Left lobe of liver (tissue), 2 donors: ENCODE data around the gene TMEM270. TPM values are rescaled to one million over a fixed set of nuclear protein-coding genes. Genes with fewer than 3 reads are reported as not detected.

Experiments
- ATAC-seq: fragments of 200-7000 bp; cut with Tn5 transposase; one replicate; pipeline ENCODE4 v1.9.1; 2020; ENCODE audit warnings: mild to moderate bottlenecking, moderate library complexity
- DNase-seq: peaks from one replicate; pipeline ENCODE4 v3.0.0-alpha.2; 2020; ENCODE audit warnings: low spot score
- total RNA-seq: library from RNA; stranded (reverse); gene quantifications from one replicate; pipeline ENCODE4 v1.2.1, GENCODE V29; 2021
- donor health status: DM: no; HTN: no; CAD: no; lungs with moderate emphysema.
- donor health status: DM: no; HTN: yes; CAD: no.

Gene TMEM270
- total RNA-seq, 1 donor from 2014 or later, result not detected

DNA sequence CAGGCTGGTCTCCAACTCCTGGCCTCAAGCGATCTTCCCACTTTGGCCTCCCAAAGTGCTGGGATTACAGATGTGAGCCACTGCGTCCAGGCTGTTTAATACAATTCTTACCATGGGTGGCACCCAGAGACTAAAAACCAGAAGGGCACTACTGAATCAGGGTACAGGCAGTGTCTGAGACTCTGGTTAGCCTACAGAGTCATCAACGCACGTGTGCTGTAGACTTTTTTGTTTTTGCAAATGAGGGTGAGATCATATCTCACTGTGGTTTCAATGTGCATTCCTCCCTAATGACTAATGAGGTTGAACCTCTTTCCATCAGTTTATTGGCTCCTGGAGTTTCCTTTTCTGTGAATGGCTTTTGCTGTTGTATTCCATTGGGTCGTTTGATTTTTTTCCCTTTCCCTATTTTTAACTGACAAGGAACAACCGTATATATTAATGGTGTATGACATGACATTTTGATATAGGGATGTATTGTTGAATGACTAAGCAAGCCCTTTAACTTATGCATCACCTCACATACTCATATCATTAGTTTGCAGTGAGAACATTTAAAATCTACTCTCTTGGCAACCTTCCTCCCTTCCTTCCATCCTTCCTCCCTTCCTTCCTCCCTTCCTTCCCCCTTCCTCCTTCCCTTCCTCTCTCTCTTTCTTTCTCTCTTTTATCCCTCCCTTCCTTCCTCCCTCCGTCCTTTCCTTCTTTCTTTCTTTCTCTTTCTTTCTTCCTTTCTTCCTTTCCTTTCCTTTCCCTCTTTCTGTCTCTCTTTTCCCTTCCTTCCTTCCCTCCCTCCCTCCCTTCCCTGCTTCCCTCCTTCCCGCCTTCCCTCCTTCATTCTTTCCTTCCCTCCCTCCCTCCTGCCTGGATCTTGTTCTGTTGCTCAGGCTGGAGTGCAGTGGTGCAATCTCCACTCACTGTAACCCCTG lies 9.3 kb upstream of the TMEM270 start:
- no peak for DNase-seq
- ATAC-seq, result no peak

- no peak for DNase-seq
- no peak for ATAC-seq
These were observed 8.5 kb upstream of the TMEM270 start for GRCh38 chr7:73852500-73852899.

DNA sequence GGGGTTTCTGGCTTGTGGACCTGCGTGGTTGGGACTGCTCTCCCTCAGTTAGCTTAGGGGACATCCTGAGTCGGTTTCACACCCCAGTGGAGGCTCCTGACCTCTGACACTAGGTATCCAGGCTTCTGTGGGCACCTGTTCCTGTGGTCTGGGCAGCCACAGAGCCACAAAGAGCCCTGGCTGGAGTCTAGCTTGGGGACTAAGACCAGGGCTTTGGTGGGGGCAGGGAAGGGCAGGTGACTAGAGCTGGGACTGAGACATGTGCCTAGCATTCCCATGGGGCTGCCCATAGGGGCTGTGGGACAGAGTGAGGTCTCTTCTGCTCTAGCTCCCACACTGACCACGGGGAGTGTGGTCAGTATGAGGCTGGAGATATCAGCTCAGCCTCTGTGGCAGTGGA lies 4.0 kb upstream of the TMEM270 start:
- ATAC-seq, result no peak
- no peak for DNase-seq

DNA sequence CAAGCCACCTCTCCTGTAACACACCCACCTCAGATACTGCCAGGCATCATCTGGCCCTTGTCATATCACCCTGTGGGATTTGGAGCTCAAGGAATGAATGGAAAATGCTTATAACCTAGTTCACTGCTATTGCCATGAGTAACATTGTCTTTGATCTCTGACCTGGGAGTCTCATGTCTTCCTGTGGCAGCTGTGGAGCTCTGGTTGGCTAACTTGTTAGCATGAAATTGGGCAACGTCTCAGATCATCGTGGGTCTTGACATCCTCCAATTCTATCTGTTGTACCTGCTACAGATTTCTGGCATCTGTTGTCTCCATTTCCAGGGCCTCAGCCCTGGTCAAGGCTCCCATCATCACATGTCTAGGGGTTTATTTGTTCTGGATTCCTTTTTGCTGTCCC lies 2.2 kb upstream of the TMEM270 start:
- ATAC-seq (no peak), DNase-seq (no peak)

- ATAC-seq, result no peak
- no peak for DNase-seq
These were observed 346 bp downstream of the TMEM270 start for GRCh38 chr7:73861305-73861704.

- DNase-seq (no peak), ATAC-seq (no peak)
These were observed 4.2 kb downstream of the TMEM270 start for GRCh38 chr7:73864981-73865711.

DNA sequence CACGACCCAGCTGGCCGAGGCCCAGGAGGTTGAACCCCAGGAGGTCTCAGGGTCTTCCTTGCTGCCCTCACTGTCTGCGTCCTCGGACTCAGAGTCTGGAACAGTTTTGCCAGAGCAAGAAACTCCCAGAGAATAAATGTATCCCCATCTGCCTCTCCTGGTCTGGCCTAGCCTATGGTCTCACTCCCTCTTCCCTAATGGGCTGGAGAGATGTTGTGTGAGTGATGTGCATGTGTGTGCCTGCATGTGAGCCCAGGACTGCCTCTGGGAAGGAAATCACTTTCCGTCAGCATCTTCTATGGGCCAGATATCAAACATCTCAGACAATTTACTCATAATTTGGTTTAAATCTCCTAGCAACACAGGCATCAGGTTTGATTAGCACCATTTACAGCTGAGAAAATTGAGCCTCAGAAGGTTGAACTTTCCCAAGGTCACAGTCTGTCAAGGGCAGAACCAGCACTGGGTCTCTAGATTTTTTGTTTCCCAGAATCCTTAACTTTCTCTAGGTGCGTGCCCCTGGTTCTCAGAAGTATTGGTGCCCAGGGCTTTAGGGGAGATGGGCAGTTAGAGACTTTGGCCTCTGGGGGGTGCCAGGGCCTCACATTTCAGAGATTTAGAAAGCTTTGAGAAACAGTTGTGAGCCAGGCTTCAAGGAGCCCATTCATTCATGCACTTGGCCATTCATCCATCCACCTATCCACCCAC lies 4.9 kb downstream of the TMEM270 start:
- ATAC-seq (peak; percentile 64), DNase-seq (no peak)

DNA sequence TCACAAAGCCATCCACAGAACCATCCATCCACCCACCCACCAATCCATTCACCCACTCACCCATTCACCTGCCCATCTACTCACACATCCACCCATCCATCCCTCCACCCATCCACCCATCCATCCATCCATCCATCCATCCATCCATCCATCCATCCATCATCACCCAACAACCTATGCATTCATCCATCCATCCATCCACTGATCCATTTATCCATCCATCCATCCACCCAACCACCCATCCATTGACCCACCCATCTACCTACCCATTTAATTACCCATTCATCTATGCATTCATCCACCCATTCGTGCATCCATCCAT lies 5.4 kb downstream of the TMEM270 start:
- ATAC-seq, result no peak
- DNase-seq, result no peak

DNA sequence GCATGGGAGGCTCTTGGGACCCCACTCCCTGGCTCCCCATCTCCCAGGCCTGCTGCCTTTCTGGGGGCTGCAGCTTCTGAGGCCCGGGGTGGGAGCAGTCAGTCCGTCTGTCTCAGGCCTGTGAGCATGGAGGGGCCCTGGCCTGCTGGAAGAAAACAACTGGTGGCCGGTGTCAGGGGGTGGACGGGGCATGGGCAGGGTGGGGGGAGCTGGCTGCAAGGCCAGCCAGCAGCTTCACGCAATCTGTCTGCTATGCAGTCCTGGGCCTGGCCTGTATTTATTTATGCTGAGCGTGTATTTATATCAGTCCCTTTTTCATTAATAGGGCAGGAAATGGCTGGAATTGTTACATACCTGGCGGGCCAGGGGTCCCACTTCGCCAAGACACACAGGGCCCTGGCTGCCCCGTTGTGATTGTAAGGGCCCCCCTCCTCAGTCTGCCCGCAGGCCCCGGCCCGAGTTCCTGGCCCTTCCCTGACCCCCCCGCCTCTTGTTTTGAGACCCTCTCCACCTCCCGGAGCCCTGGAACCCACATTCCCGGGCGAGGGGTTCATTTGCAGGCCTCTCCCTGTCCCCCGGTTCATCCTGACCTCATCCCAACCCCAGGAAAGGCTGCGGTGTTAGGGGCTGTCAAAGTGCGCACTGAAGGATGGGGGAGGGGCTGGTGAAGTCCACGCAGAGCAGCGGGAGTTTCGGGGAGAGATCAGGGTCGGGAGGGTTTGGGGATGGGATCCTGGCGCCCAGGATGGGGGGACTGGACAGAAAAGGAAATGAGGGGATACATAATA lies 8.2 kb downstream of the TMEM270 start:
- DNase-seq, result no peak
- no peak for ATAC-seq

- ATAC-seq, result peak; percentile 65
- DNase-seq, result peak; percentile 87
These were observed 9.1 kb downstream of the TMEM270 start for GRCh38 chr7:73870041-73870492.

GRCh38 chr7:73871163-73872011 lies 10.4 kb downstream of the TMEM270 start:
- DNase-seq, result peak; percentile 92
- ATAC-seq, result peak; percentile 90

- DNase-seq (no peak), ATAC-seq (no peak)
These were observed 11.3 kb downstream of the TMEM270 start for GRCh38 chr7:73872056-73872908.

DNA sequence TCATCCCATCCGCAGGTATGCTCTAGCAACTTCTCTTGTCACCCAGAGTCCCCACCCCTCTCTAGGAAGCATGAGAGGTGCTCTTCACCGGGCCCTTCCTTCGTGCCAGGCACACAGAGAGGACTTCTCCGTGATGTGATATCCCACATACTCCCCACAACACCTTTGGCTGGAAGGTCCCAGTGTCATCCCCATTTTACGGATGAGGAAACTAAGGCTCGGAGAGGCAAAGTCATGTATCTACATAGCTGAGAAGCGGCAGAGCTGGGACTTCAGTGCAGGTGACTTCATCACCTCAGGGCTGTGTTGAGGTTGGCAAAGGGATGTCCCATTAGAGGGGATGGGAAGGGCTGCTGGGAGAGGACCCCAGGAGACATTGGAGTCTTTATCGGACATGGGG lies 15.4 kb downstream of the TMEM270 start:
- DNase-seq (no peak), ATAC-seq (no peak)

GRCh38 chr7:73876973-73877372 lies 16.0 kb downstream of the TMEM270 start:
- ATAC-seq (no peak), DNase-seq (no peak)

GRCh38 chr7:73879977-73880681 lies 19.2 kb downstream of the TMEM270 start:
- peak; percentile 97 for ATAC-seq
- peak; percentile 88 for DNase-seq

DNA sequence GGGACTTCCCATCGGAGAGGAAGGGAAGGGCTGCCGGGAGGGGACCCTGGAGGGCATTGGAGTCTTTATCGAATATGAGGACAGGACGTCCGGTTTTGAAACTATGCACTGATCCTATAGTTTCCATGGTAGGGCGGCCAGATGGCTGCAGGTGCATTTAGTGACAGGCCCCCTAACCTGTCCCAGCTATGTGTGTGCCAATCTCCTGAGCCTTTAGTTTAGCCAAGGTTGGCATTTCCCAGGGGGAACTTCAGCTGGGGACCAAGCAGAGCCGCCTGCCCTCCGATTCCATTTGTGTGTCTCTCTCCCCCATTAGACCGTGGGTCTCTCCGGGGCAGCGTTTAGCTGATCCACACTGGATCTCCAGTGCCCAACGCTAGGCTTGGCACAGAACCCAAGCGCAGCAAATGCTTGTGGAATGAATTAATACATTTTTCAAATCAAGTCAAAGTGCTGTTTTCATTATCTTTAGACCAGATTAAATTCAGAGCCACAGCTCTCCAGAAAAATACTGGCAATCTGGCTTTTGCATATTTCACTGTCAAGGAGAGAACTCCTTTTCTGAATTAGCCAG lies 19.9 kb downstream of the TMEM270 start:
- ATAC-seq (no peak), DNase-seq (no peak)

DNA sequence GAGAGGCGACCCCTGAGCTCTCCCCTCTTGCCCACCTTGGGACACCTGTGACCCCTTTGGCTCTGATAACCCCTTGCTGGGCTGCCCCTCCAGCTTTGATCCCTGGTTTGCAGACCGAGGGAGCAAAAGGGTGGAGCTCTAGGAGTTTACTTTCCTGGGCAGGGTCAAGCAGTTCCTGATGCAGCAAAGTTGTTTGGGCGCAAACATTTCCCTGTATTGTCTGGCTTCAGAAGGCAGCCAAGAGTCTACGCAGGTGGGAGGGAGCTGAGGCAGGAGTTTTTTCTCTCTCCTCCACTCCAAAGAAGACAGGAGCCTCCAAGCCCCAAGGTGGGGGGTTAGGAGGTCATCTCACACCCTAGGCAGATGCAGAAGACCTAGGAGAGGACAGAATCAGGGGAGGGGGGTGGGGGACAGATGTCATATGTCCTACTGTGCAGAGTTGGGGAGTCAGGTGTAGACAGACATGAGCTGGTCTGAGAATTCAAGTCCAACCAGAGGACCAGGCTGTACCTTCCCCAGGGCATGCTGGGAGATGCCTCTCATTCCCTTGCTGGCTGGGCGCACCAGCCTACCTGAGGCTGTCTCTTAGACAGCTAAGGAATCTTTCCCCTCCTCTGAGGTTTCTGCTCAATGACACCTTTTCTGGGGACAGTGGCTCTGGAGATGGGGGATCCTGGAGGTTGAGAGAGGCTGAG lies 20.5 kb downstream of the TMEM270 start:
- no peak for ATAC-seq

More for the DNA sequence above, 20.5 kb downstream of the TMEM270 start:
- no peak for DNase-seq
